HuH-7 (cell line): Measurements from ENCODE around the gene HOXB9.
A peak's percentile ranks its signal among the peaks of the same experiment; 100 is the strongest.

Experiments
- DNase-seq: peaks from one replicate; pipeline ENCODE4 v3.0.0; 2011; ENCODE audit warnings: low spot score

HOXB9 gene

GRCh38 chr17:48583708-48584222, 42.4 kb downstream of the HOXB9 start:
- no peak for DNase-seq

- DNase-seq = no peak
Measured at GRCh38 chr17:48582750-48583069, 43.4 kb downstream of the HOXB9 start.

GRCh38 chr17:48579760-48580554, 46.2 kb downstream of the HOXB9 start:
- no peak for DNase-seq

GRCh38 chr17:48579471-48579759, 46.7 kb downstream of the HOXB9 start:
- no peak for DNase-seq

GRCh38 chr17:48578616-48579470, 47.3 kb downstream of the HOXB9 start:
- no peak for DNase-seq

- DNase-seq = no peak
Measured at GRCh38 chr17:48577946-48578615, 48.1 kb downstream of the HOXB9 start, which contains the start of gene HOXB4. Gene HOXB4, minus strand, starts transcription at chr17:48578350. Its CDS starts 31 bp downstream, at chr17:48578319.

GRCh38 chr17:48577330-48577945, 48.7 kb downstream of the HOXB9 start:
- DNase-seq = peak; percentile 81

GRCh38 chr17:48576479-48577309, 49.5 kb downstream of the HOXB9 start:
- DNase-seq = no peak

GRCh38 chr17:48575673-48576478, 50.3 kb downstream of the HOXB9 start:
- no peak for DNase-seq

GRCh38 chr17:48575066-48575582, 51.0 kb downstream of the HOXB9 start:
- no peak for DNase-seq

GRCh38 chr17:48574505-48575065, 51.6 kb downstream of the HOXB9 start:
- no peak for DNase-seq

GRCh38 chr17:48571826-48572417, 54.2 kb downstream of the HOXB9 start:
- no peak for DNase-seq
